Natural killer cell (primary cell): ENCODE data around the gene MCTP2. TPM values are rescaled to one million over a fixed set of nuclear protein-coding genes. Genes with fewer than 3 reads are reported as not detected.

ENCODE experiments used
- ATAC-seq, 3 donors: fragments of 150-1000 bp in 2 of 3; fragments of 200-7000 bp in 1 of 3; cut with Tn5 transposase; 1 replicate in 1 of 3; 2 replicates in 2 of 3; pipeline ENCODE4 v1.10.0; 2021; ENCODE audit warnings: mild to moderate bottlenecking in 2 of 3, moderate library complexity in 2 of 3
- DNase-seq, 2 donors: peaks; one replicate each; pipeline versions ENCODE4 v3.0.0 to v3.0.0-alpha.2; 2013 to 2021; ENCODE audit warnings: mixed read lengths in 1 of 2
- H3K27ac ChIP-seq: one replicate; pipeline ENCODE4 v1.5.1; 2013; ENCODE audit warnings: mild to moderate bottlenecking, low read length
- H3K27me3 ChIP-seq: one replicate; pipeline ENCODE4 v1.6.1; 2013; ENCODE audit warnings: low read length; ENCODE audit not compliant: control insufficient read depth, insufficient read depth
- H3K36me3 ChIP-seq: one replicate; pipeline ENCODE4 v1.6.1; 2013; ENCODE audit warnings: low read length; ENCODE audit not compliant: control insufficient read depth, insufficient read depth
- H3K4me1 ChIP-seq: one replicate; pipeline ENCODE4 v1.6.1; 2013; ENCODE audit warnings: low read length; ENCODE audit not compliant: control insufficient read depth, insufficient read depth
- H3K4me3 ChIP-seq: one replicate; pipeline ENCODE4 v1.5.1; 2013; ENCODE audit warnings: low read length
- H3K9me3 ChIP-seq: one replicate; pipeline ENCODE4 v1.6.1; 2013; ENCODE audit warnings: low read length; ENCODE audit not compliant: control insufficient read depth, insufficient read depth
- H3K27ac Mint-ChIP-seq, 2 donors: one replicate each; pipeline ENCODE4 v1.8.0; 2022; ENCODE audit warnings: mild to moderate bottlenecking in 2 of 2, mixed read lengths in 2 of 2, moderate library complexity in 1 of 2
- H3K27me3 Mint-ChIP-seq, 2 donors: one replicate each; pipeline ENCODE4 v1.8.0; 2022; ENCODE audit warnings: low read depth in 2 of 2, mixed read lengths in 2 of 2
- H3K36me3 Mint-ChIP-seq: one replicate; pipeline ENCODE4 v1.8.0; 2022; ENCODE audit warnings: mixed read lengths
- H3K4me1 Mint-ChIP-seq, 2 donors: one replicate each; pipeline ENCODE4 v1.8.0; 2022; ENCODE audit warnings: mixed read lengths in 2 of 2
- H3K4me3 Mint-ChIP-seq: one replicate; pipeline ENCODE4 v1.8.0; 2022; ENCODE audit warnings: mild to moderate bottlenecking, moderate library complexity, mixed read lengths
- H3K9me3 Mint-ChIP-seq, 2 donors: one replicate each; pipeline ENCODE4 v1.8.0; 2022; ENCODE audit warnings: mixed read lengths in 2 of 2
- WGBS: methylation state at CpG from one replicate; pipeline ENCODE4 v1.1.7; 2013; ENCODE audit warnings: missing lambda C conversion rate; ENCODE audit not compliant: insufficient coverage; 5-methylcytosine and 5-hydroxymethylcytosine counted together
- intact Hi-C: fragments of 100-400 bp; cut with micrococcal nuclease; formaldehyde crosslinking; loops from one replicate; pipeline ENCODE4 v1.14.2; 2022
- total RNA-seq, 4 donors: library from RNA; stranded (reverse); fragments of 120-200 nt in 1 of 4; gene quantifications; one replicate each; pipeline versions ENCODE4 v1.2.3 to v1.2.4, GENCODE V29; 2013 to 2022
- TF ChIP-seq, protein P1 (sequence below): fragments of 200-600 bp; IDR thresholded peaks from one replicate; pipeline ENCODE4 v1.8.0; 2022; ENCODE audit warnings: antibody characterized with exemption

Gene MCTP2
- total RNA-seq, 3 donors from 2014 or later (not counting 1 experiment from before 2014, with no cell fraction given), result 235 to 312 (median 261) TPM

DNA sequence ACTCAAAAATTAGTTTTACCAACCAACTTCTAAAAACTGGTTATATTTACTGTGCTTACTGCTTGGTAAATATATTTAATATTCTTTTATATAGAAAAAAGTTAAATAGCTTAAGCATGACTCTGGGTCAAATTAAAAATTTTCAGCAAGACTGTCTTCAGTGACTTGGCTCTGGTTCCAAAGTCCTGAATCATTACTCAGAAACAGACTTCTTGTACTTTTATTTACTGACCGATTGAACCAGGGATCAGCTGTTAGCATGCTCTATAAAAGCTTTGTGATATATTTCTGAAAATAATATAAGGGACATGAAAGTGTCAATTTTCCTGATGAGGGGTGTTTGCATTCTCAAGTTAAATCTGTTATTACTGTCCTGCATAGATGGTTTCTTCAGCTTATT, 164.3 kb downstream of the MCTP2 start:
- TF ChIP-seq, protein P1, sequence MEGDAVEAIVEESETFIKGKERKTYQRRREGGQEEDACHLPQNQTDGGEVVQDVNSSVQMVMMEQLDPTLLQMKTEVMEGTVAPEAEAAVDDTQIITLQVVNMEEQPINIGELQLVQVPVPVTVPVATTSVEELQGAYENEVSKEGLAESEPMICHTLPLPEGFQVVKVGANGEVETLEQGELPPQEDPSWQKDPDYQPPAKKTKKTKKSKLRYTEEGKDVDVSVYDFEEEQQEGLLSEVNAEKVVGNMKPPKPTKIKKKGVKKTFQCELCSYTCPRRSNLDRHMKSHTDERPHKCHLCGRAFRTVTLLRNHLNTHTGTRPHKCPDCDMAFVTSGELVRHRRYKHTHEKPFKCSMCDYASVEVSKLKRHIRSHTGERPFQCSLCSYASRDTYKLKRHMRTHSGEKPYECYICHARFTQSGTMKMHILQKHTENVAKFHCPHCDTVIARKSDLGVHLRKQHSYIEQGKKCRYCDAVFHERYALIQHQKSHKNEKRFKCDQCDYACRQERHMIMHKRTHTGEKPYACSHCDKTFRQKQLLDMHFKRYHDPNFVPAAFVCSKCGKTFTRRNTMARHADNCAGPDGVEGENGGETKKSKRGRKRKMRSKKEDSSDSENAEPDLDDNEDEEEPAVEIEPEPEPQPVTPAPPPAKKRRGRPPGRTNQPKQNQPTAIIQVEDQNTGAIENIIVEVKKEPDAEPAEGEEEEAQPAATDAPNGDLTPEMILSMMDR, result no peak
- Mint-ChIP-seq H3K27me3 (no peaks in the 10 kb centered on the region), H3K36me3 (peaks cover 24% of the 10 kb centered on the region), H3K9me3 (no peaks in the 10 kb centered on the region), H3K4me1 (peaks cover 6 to 32% of the 10 kb centered on the region in 2 donors), H3K4me3 (no peak overlapping the region), H3K27ac (peak overlapping the region in 1 of 2 donors; percentile 61)
- H3K9me3 ChIP-seq, result no peaks in the 10 kb centered on the region
- no peak for DNase-seq
- intact Hi-C loops, result no loop called here
- ATAC-seq, result no peak
- no peaks in the 10 kb centered on the region for H3K4me1 ChIP-seq
- WGBS, result 100% methylated on average over 1 of the region's 1 CpG
- no peak overlapping the region for H3K27ac ChIP-seq
- no peaks in the 10 kb centered on the region for H3K27me3 ChIP-seq
- no peak overlapping the region for H3K4me3 ChIP-seq
- H3K36me3 ChIP-seq, result peaks cover 32% of the 10 kb centered on the region

DNA sequence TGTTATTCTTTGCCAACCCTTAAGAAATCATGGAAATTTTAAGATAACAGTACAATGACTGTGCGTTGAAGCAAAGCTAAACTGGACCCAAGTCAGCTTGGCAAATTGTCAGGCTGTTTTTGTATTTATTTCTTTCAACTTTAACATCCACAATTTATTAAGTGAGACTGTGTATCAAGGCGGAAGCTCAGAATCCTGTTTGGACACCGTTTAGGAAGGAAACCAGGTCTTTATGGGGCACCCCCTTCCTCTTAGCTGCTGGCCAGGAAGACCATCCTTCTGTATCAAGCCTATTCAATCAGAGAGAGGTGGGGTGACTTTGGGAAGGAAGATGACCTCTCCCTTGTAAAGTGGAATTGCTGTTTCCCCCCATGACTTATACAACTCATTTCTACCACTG, 166.0 kb downstream of the MCTP2 start:
- Mint-ChIP-seq H3K36me3 (peaks cover 19% of the 10 kb centered on the region), H3K4me1 (peaks cover 6 to 32% of the 10 kb centered on the region in 2 donors), H3K4me3 (no peak overlapping the region), H3K27ac (peak overlapping the region; percentile 44 to 79), H3K27me3 (no peaks in the 10 kb centered on the region), H3K9me3 (no peaks in the 10 kb centered on the region)
- Histone ChIP-seq H3K36me3 (peaks cover 41% of the 10 kb centered on the region), H3K9me3 (no peaks in the 10 kb centered on the region), H3K27me3 (no peaks in the 10 kb centered on the region), H3K4me3 (no peak overlapping the region), H3K4me1 (no peaks in the 10 kb centered on the region), H3K27ac (no peak overlapping the region)
- 90% methylated on average over 3 of the region's 3 CpGs for WGBS
- TF ChIP-seq, protein P1, result no peak
- ATAC-seq (no peak), DNase-seq (no peak)
- intact Hi-C loops, result no loop called here

DNA sequence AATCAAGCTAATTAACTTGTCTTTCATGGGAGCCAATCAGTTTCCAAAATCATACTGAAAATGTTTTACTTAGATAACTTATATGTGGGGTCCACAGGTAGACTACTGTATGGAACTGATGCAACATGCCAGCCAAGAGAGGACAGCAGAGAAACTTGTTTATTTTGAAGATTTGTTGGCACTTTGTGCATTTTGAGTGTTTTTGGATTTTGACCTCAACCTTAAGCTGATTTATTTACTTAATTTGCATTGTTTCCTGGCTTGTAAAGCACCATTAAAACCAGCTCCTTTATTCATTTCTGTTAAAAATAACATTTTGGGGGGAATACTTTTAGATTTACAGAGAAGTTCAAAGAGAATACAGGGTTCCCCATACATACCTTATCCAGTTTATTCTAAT, 166.6 kb downstream of the MCTP2 start:
- TF ChIP-seq, protein P1, result no peak
- H3K9me3 ChIP-seq, result no peaks in the 10 kb centered on the region
- Mint-ChIP-seq H3K27me3 (no peaks in the 10 kb centered on the region), H3K9me3 (no peaks in the 10 kb centered on the region), H3K36me3 (peaks cover 19% of the 10 kb centered on the region), H3K4me1 (peaks cover 6 to 31% of the 10 kb centered on the region in 2 donors), H3K27ac (peak overlapping the region; percentile 44 to 79), H3K4me3 (no peak overlapping the region)
- no peak for ATAC-seq
- intact Hi-C loops, result no loop called here
- H3K4me1 ChIP-seq, result no peaks in the 10 kb centered on the region
- DNase-seq, result no peak
- H3K4me3 ChIP-seq, result no peak overlapping the region
- H3K27ac ChIP-seq, result no peak overlapping the region
- H3K36me3 ChIP-seq, result peaks cover 48% of the 10 kb centered on the region
- no peaks in the 10 kb centered on the region for H3K27me3 ChIP-seq

DNA sequence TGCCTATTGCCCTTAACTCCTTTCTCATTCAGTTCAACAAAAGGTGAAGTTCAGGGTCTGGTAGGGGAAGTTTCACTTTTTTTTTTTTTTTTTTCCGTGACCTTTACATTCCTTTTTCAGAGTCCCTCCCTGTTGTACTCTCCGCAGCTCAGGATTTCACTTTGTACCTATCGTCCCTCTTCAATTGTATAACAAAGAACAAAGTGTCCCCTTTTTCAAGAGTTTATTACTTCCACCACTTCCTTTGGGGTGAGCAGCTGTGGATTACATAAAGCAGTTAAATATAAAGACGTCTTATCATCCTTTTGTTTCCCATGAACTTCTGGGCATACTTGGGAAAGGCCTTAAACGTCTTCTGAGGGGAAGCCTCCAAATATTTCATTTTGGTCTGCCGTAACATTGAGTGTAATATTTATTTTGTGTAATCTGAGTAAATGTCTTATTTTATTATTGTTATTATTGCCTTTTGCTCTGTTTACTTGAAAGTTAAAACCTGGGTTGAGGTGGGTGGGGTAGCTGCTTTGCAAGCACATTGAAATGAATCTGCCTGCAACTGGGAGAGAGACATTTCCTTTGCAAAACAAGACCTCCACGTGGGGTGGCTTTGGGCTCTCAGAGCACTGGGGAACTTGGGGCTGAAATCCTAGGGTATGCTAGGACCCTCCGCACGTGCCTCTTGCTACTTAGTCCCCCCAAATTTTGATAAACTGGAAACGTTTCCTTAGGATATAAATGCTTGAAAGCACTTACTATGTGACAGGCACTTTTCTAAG, 169.4 kb downstream of the MCTP2 start:
- Mint-ChIP-seq H3K36me3 (peaks cover 30% of the 10 kb centered on the region), H3K27me3 (no peaks in the 10 kb centered on the region), H3K9me3 (no peaks in the 10 kb centered on the region), H3K4me1 (peaks cover 6 to 42% of the 10 kb centered on the region in 2 donors), H3K27ac (peak overlapping the region; percentile 45 to 65), H3K4me3 (no peak overlapping the region)
- Histone ChIP-seq H3K27me3 (no peaks in the 10 kb centered on the region), H3K36me3 (peaks cover 64% of the 10 kb centered on the region), H3K4me1 (no peaks in the 10 kb centered on the region), H3K4me3 (no peak overlapping the region), H3K9me3 (no peaks in the 10 kb centered on the region), H3K27ac (no peak overlapping the region)
- intact Hi-C loops, result no loop called here
- DNase-seq (no peak), ATAC-seq (no peak)
- TF ChIP-seq, protein P1, result no peak
- WGBS, result 97% methylated on average over 9 of the region's 10 CpGs
